ENCODE measurements around the gene ABHD17B. TPM values are rescaled to one million over a fixed set of nuclear protein-coding genes. Genes with fewer than 3 reads are reported as not detected.
A peak's percentile ranks its signal among the peaks of the same experiment; 100 is the strongest.
"Not testable (repeated sequence)": the region's sequence is repeated elsewhere in the genome, so short reads cannot be mapped to it uniquely, and the experiment has no call there.

Gene ABHD17B
- total RNA-seq (2021; fragmentation: NEBNext Ultra II Directional; extraction: Animal tissue kit (Norgen Biotek cat#: 25700)), result 10 to 100 TPM; 13.6 to 17.9 (median 15.5) TPM
- long read RNA-seq, transcript ABHD17B-201 (4 exons, 2,614 nt), result major isoform, 12 of 18 reads
- long read RNA-seq, partial matches to known transcripts, result 3 of 18 reads
- long read RNA-seq, other reads (novel, unspliced or antisense), result 3 of 18 reads

GRCh38 chr9:71911061-71911907, at the start of gene ABHD17B, which contains the start of gene C9orf85:
Gene ABHD17B, minus strand, starts transcription at chr9:71911193. Its CDS starts 36,113 bp downstream, at chr9:71875080.
Gene C9orf85, plus strand, starts transcription at chr9:71911639. Its CDS starts 96 bp downstream, at chr9:71911735.
- Mint-ChIP-seq H3K27me3 (ENCODE audit: insufficient read depth) (no peaks in the 10 kb centered on the region), H3K4me1 (ENCODE audit: low read depth) (peaks cover 34% of the 10 kb centered on the region), H3K36me3 (ENCODE audit: low read depth) (no peaks in the 10 kb centered on the region; the same call in 1 of the 2 replicates), H3K9me3 (no peaks in the 10 kb centered on the region), H3K27ac (peak within 1 kb of the TSS; percentile 97), H3K4me3 (peak within 1 kb of the TSS; percentile 98)
- TF ChIP-seq, protein P1, sequence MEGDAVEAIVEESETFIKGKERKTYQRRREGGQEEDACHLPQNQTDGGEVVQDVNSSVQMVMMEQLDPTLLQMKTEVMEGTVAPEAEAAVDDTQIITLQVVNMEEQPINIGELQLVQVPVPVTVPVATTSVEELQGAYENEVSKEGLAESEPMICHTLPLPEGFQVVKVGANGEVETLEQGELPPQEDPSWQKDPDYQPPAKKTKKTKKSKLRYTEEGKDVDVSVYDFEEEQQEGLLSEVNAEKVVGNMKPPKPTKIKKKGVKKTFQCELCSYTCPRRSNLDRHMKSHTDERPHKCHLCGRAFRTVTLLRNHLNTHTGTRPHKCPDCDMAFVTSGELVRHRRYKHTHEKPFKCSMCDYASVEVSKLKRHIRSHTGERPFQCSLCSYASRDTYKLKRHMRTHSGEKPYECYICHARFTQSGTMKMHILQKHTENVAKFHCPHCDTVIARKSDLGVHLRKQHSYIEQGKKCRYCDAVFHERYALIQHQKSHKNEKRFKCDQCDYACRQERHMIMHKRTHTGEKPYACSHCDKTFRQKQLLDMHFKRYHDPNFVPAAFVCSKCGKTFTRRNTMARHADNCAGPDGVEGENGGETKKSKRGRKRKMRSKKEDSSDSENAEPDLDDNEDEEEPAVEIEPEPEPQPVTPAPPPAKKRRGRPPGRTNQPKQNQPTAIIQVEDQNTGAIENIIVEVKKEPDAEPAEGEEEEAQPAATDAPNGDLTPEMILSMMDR (IDR thresholded peaks at IDR 0.05), result no peak
- DNase-seq, result peak; percentile 100

DNA sequence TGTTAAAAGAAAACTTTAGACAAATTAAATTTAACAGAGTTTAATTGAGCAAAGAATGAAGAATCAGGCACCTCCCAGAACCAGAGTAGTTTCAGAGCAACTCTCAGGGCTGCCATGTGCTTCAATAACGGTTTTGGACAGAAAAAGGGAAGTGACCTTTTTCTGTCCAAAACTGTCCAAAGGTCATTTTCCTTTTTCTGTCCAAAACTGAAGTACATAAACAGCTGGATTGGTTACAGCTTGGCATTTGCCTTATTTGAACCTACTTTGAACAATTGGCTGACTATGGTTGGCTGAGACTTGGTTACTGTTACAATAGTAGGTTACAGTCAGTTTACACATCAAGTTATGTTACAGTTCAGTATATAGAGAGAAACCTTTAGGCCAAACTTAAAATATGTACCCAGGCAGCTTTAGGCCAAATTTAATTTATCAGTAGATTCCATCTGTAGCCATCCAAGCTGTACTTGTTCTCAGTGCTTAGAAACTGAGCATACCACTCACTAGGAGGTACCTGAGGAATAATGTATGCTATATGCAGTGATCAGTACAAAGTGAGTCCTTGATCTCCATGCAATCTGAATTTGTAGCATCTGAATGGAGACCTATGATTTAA, 44.4 kb upstream of the ABHD17B start:
- H3K4me1 Mint-ChIP-seq (ENCODE audit: low read depth), result no peaks in the 10 kb centered on the region
- H3K27me3 Mint-ChIP-seq (ENCODE audit: insufficient read depth), result no peaks in the 10 kb centered on the region
- H3K9me3 Mint-ChIP-seq, result no peaks in the 10 kb centered on the region
- H3K4me3 Mint-ChIP-seq, result no peak overlapping the region
- TF ChIP-seq, protein P1 (IDR thresholded peaks at IDR 0.05), result no peak
- DNase-seq, result no peak
- peaks cover 7% of the 10 kb centered on the region; the same call in 1 of the 2 replicates for H3K36me3 Mint-ChIP-seq (ENCODE audit: low read depth)
- H3K27ac Mint-ChIP-seq, result no peak overlapping the region

GRCh38 chr9:71954652-71955051, 43.7 kb upstream of the ABHD17B start:
- not testable (repeated sequence) for H3K4me3 Mint-ChIP-seq; H3K4me1 Mint-ChIP-seq (ENCODE audit: low read depth); DNase-seq; H3K27me3 Mint-ChIP-seq (ENCODE audit: insufficient read depth); H3K27ac Mint-ChIP-seq; H3K9me3 Mint-ChIP-seq
- peaks cover 10% of the 10 kb centered on the region for H3K36me3 Mint-ChIP-seq (ENCODE audit: low read depth)

GRCh38 chr9:71944754-71945375, 33.9 kb upstream of the ABHD17B start:
- H3K4me3 Mint-ChIP-seq, result 0 out of 2 replicates have a peak overlapping the region, but pooled peaks have one; percentile 0
- H3K9me3 Mint-ChIP-seq, result no peaks in the 10 kb centered on the region
- H3K36me3 Mint-ChIP-seq (ENCODE audit: low read depth), result peaks cover 16% of the 10 kb centered on the region
- H3K27me3 Mint-ChIP-seq (ENCODE audit: insufficient read depth), result no peaks in the 10 kb centered on the region
- H3K27ac Mint-ChIP-seq, result 0 out of 2 replicates have a peak overlapping the region, but pooled peaks have one; percentile 0
- TF ChIP-seq, protein P1 (IDR thresholded peaks at IDR 0.05), result no peak
- no peak for DNase-seq
- H3K4me1 Mint-ChIP-seq (ENCODE audit: low read depth), result peaks cover 59% of the 10 kb centered on the region

DNA sequence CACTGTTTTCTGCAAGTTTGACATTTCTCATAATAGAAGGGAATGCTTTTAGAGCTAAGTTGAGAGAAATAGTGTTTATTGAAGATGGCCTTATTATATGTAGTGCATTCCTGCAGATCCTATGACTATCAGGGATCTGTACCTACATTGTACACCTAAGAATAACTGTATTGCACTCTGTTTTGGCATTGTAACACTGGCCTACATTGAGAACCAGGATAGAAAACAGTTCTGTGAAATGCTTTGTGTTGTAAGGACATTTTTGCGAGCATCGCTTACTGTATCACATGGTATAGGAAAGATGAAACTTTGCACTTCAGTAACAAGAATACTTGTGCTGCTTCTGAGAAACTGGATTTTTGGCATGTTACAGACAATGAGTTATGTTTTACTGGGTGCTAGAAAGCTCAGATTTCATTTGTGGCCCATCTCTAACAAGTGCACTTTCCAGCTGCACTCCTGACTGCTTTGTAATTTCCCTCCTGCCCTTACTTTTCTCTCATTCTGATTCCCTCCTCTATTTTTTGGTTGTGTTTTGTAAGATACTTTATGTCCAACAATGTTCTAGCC, 31.1 kb upstream of the ABHD17B start:
- Mint-ChIP-seq H3K27me3 (ENCODE audit: insufficient read depth) (no peaks in the 10 kb centered on the region), H3K9me3 (no peaks in the 10 kb centered on the region), H3K4me3 (no peak overlapping the region), H3K4me1 (ENCODE audit: low read depth) (peaks cover 73% of the 10 kb centered on the region), H3K36me3 (ENCODE audit: low read depth) (peaks cover 6% of the 10 kb centered on the region; the same call in 1 of the 2 replicates), H3K27ac (peak overlapping the region; percentile 47; the same call in 1 of the 2 replicates)
- DNase-seq, result no peak
- TF ChIP-seq, protein P1 (IDR thresholded peaks at IDR 0.05), result no peak

All from HFFc6 (cell line).